MM.1S (cell line): ENCODE data around the gene FNDC11.

Experiments
- DNase-seq: peaks from one replicate; pipeline ENCODE4 v3.0.0-alpha.2; 2015
- H2AFZ ChIP-seq: fragments of 300-600 bp; sonication (generic); 2 replicates; pipeline ENCODE4 v1.6.0; 2016; ENCODE audit warnings: antibody characterized with exemption, low read length
- H3F3A ChIP-seq: fragments of 300-600 bp; sonication (generic); 2 replicates; pipeline ENCODE4 v1.6.1; 2016; ENCODE audit warnings: mild to moderate bottlenecking, antibody characterized with exemption, low read length, moderate library complexity, mixed read lengths; ENCODE audit not compliant: insufficient read depth
- H3K27ac ChIP-seq: fragments of 300-600 bp; sonication (generic); 2 replicates; pipeline ENCODE4 v1.5.1; 2016; ENCODE audit warnings: mild to moderate bottlenecking, low read length
- H3K27me3 ChIP-seq: fragments of 300-600 bp; sonication (generic); replicated peaks from 2 replicates; pipeline ENCODE4 v1.6.0; 2016; ENCODE audit warnings: low read length; ENCODE audit not compliant: insufficient read depth
- H3K36me3 ChIP-seq: fragments of 300-600 bp; sonication (generic); replicated peaks from 2 replicates; pipeline ENCODE4 v1.6.1; 2016; ENCODE audit warnings: mild to moderate bottlenecking, low read length, mixed read lengths; ENCODE audit not compliant: insufficient read depth
- H3K4me1 ChIP-seq: fragments of 300-600 bp; sonication (generic); 2 replicates; pipeline ENCODE4 v1.6.1; 2016; ENCODE audit warnings: low read length, mixed read lengths
- H3K4me2 ChIP-seq: fragments of 300-600 bp; sonication (generic); 2 replicates; pipeline ENCODE4 v1.6.0; 2016; ENCODE audit warnings: low read depth, low read length
- H3K4me3 ChIP-seq: fragments of 300-600 bp; sonication (generic); 2 replicates; pipeline ENCODE4 v1.5.1; 2016; ENCODE audit warnings: low read length, mixed read lengths
- H3K79me2 ChIP-seq: fragments of 300-600 bp; sonication (generic); 2 replicates; pipeline ENCODE4 v1.6.1; 2016; ENCODE audit warnings: mixed run types, low read length, mixed read lengths
- H3K9ac ChIP-seq: fragments of 300-600 bp; sonication (generic); 2 replicates; pipeline ENCODE4 v1.6.1; 2016; ENCODE audit warnings: low read length, mixed read lengths
- H3K9me2 ChIP-seq: fragments of 300-600 bp; sonication (generic); replicated peaks from 2 replicates; pipeline ENCODE4 v1.6.1; 2016; ENCODE audit warnings: mild to moderate bottlenecking, low read length, mixed read lengths; ENCODE audit not compliant: insufficient read depth
- H3K9me3 ChIP-seq: fragments of 300-600 bp; sonication (generic); replicated peaks from 2 replicates; pipeline ENCODE4 v1.6.1; 2016; ENCODE audit warnings: mild to moderate bottlenecking, low read length, mixed read lengths; ENCODE audit not compliant: insufficient read depth
- H4K20me1 ChIP-seq: fragments of 300-600 bp; sonication (generic); 2 replicates; pipeline ENCODE4 v1.6.1; 2016; ENCODE audit warnings: mild to moderate bottlenecking, low read length, moderate library complexity, mixed read lengths; ENCODE audit not compliant: insufficient read depth
- EZH2 ChIP-seq: fragments of 300-600 bp; sonication (generic); optimal IDR thresholded peaks from 2 replicates; pipeline ENCODE3; 2017; ENCODE audit warnings: low read depth, mild to moderate bottlenecking, antibody characterized with exemption, low read length, mixed read lengths
- EZH2phosphoT487 ChIP-seq: fragments of 300-600 bp; sonication (generic); IDR thresholded peaks from 2 replicates; pipeline ENCODE4 v1.6.1; 2018; ENCODE audit warnings: antibody characterized with exemption, low read length
- TF ChIP-seq, protein P1 (sequence below): fragments of 300-600 bp; sonication (generic); IDR thresholded peaks from 2 replicates; pipeline ENCODE4 v1.5.1; 2016; ENCODE audit warnings: antibody characterized with exemption, low read length, mixed read lengths

FNDC11 gene

DNA sequence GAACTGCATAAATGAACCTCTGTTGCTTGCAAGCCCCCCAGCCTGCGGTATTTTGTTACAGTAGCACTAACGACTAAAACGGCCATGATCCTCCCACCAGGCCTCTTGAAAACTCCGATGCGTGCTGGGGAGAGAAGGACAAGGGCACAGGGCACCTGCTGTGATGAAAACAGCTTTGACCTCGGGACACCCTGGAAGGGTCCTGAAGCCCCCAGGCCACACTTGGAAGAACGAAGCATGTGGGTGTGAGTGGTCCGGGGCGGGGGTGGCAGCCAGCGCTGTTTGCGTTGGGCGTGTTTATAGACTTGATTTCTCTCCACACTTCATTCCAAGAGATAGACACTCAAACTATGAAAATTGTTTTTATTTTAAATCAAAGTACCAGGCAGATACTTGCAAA lies 33.3 kb downstream of the FNDC11 start:
- Histone ChIP-seq H3K4me2 (no peak overlapping the region), H3K9me3 (no peaks in the 10 kb centered on the region), H3K9ac (no peak overlapping the region), H3K27me3 (peaks cover 17% of the 10 kb centered on the region), H3K4me1 (no peaks in the 10 kb centered on the region), H3K36me3 (no peaks in the 10 kb centered on the region), H3K79me2 (no peaks in the 10 kb centered on the region), H3K9me2 (no peaks in the 10 kb centered on the region), H3F3A (no peaks in the 10 kb centered on the region), H3K27ac (no peak overlapping the region), H2AFZ (no peak overlapping the region), H4K20me1 (no peaks in the 10 kb centered on the region), H3K4me3 (no peak overlapping the region)
- DNase-seq = no peak
- TF ChIP-seq, protein P1, sequence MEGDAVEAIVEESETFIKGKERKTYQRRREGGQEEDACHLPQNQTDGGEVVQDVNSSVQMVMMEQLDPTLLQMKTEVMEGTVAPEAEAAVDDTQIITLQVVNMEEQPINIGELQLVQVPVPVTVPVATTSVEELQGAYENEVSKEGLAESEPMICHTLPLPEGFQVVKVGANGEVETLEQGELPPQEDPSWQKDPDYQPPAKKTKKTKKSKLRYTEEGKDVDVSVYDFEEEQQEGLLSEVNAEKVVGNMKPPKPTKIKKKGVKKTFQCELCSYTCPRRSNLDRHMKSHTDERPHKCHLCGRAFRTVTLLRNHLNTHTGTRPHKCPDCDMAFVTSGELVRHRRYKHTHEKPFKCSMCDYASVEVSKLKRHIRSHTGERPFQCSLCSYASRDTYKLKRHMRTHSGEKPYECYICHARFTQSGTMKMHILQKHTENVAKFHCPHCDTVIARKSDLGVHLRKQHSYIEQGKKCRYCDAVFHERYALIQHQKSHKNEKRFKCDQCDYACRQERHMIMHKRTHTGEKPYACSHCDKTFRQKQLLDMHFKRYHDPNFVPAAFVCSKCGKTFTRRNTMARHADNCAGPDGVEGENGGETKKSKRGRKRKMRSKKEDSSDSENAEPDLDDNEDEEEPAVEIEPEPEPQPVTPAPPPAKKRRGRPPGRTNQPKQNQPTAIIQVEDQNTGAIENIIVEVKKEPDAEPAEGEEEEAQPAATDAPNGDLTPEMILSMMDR = no peak
- TF ChIP-seq EZH2phosphoT487 (no peak), EZH2 (no peak)

DNA sequence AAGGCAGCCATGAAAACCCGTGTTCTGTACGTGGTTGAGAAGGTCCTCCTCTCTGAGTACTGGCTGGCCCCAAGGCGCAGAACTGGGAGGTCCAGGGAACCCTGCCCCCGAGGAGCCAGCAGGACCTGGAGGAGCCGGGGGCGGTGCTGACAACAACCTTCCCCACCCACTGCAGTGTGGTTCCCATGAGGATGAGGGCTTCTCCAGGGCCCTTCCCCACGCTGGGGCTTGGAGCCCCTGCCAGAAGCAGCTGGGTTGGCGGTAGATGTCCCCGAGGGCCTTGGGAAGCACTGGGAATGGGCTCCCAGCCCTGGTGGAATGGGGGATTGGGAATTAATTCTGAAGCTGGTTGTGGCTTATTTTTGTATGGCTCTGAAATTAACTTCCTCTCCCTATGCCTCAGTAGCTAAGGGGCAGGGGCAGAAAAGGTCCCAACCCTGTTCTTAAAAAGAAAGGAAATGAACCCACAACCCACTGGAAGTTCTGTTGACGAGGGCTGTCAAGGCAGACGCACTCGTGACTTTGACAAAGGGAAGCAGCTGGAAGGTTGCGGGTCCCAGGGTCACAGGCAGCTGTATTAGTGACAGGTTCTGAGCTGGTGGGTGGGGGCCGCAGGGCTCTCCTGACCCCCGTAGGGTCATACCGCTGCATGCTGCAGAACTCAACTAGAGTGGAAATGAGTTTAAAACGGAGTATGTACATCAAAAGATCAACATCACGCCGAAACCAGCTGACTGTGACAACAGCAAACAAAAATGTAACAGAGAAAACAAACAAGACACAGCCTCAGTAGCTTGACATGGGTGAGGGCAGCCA lies 34.0 kb downstream of the FNDC11 start:
- no peaks in the 10 kb centered on the region for H3F3A ChIP-seq
- no peaks in the 10 kb centered on the region for H3K79me2 ChIP-seq
- no peak overlapping the region for H3K4me3 ChIP-seq
- H3K27ac ChIP-seq = no peak overlapping the region
- H3K4me2 ChIP-seq = no peak overlapping the region
- H3K36me3 ChIP-seq = no peaks in the 10 kb centered on the region
- no peaks in the 10 kb centered on the region for H3K9me3 ChIP-seq
- H3K4me1 ChIP-seq = no peaks in the 10 kb centered on the region
- no peak for TF ChIP-seq EZH2
- TF ChIP-seq EZH2phosphoT487 = no peak
- TF ChIP-seq, protein P1 = no peak
- DNase-seq = no peak
- H3K9ac ChIP-seq = no peak overlapping the region
- H3K9me2 ChIP-seq = no peaks in the 10 kb centered on the region
- H4K20me1 ChIP-seq = no peaks in the 10 kb centered on the region
- H3K27me3 ChIP-seq = peaks cover 10% of the 10 kb centered on the region
- H2AFZ ChIP-seq = no peak overlapping the region

DNA sequence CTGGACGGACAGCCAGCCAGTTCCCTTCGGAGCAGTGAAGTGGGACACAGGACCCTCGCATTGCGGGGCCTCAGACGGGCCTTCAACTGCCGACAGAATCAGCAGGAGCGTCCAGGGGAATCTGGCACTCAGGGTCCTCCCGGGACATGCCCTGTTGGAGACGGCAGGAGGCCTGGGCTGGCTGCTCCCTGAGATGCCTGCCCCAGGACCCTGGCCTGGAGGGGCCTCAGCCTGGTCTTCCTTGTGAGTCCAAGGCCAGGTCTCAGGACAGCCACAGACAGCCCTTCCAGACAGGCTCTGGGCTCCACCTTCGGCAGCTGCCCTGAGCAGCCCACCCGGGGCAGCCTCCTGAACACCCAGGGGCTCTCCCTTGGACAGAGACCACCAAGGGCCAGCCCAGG lies 34.7 kb downstream of the FNDC11 start:
- DNase-seq = no peak
- H3K9me3 ChIP-seq = no peaks in the 10 kb centered on the region
- no peaks in the 10 kb centered on the region for H3K79me2 ChIP-seq
- no peaks in the 10 kb centered on the region for H3K4me1 ChIP-seq
- peaks cover 6% of the 10 kb centered on the region; the same call in 1 of the 2 replicates for H3K27me3 ChIP-seq
- H3K9ac ChIP-seq = no peak overlapping the region
- no peaks in the 10 kb centered on the region for H3F3A ChIP-seq
- H3K27ac ChIP-seq = no peak overlapping the region
- no peak overlapping the region for H2AFZ ChIP-seq
- H3K36me3 ChIP-seq = no peaks in the 10 kb centered on the region
- no peak overlapping the region for H3K4me2 ChIP-seq
- no peaks in the 10 kb centered on the region for H3K9me2 ChIP-seq
- H3K4me3 ChIP-seq = no peak overlapping the region
- no peaks in the 10 kb centered on the region for H4K20me1 ChIP-seq
- no peak for TF ChIP-seq EZH2
- no peak for TF ChIP-seq EZH2phosphoT487
- TF ChIP-seq, protein P1 = no peak
